Muscle layer of duodenum (tissue), 2 donors: Measurements from ENCODE around the gene C1QTNF9B.

Experiments
- H3K27ac ChIP-seq: one replicate; pipeline ENCODE4 v1.7.0; 2013; ENCODE audit warnings: mild to moderate bottlenecking, low read length
- H3K27me3 ChIP-seq: one replicate; pipeline ENCODE4 v1.7.0; 2013; ENCODE audit warnings: low read depth, mild to moderate bottlenecking, control low read depth, low read length
- H3K36me3 ChIP-seq, 2 donors: one replicate each; pipeline ENCODE4 v1.7.0; 2013; ENCODE audit warnings: low read length in 2 of 2, control low read depth in 1 of 2, mild to moderate bottlenecking in 1 of 2; ENCODE audit not compliant: insufficient read depth in 2 of 2, control insufficient read depth in 1 of 2
- H3K4me1 ChIP-seq, 2 donors: one replicate each; pipeline ENCODE4 v1.7.0; 2013; ENCODE audit warnings: low read length in 2 of 2, mild to moderate bottlenecking in 2 of 2, control low read depth in 1 of 2, moderate library complexity in 1 of 2; ENCODE audit not compliant: insufficient read depth in 2 of 2, control insufficient read depth in 1 of 2
- H3K4me3 ChIP-seq, 2 donors: one replicate each; pipeline ENCODE4 v1.7.0; 2013; ENCODE audit warnings: low read length in 2 of 2, low read depth in 1 of 2, mild to moderate bottlenecking in 1 of 2
- H3K9me3 ChIP-seq, 2 donors: one replicate each; pipeline ENCODE4 v1.7.0; 2013; ENCODE audit warnings: low read length in 2 of 2, control low read depth in 1 of 2, mild to moderate bottlenecking in 1 of 2; ENCODE audit not compliant: control insufficient read depth in 1 of 2
- donor health status: healthy.

The C1QTNF9B gene

GRCh38 chr13:23855360-23855759 lies 41.9 kb downstream of the C1QTNF9B start:
- H3K36me3 ChIP-seq = peaks cover 0 to 16% of the 10 kb centered on the region in 2 donors
- H3K4me1 ChIP-seq = no peaks in the 10 kb centered on the region
- no peaks in the 10 kb centered on the region for H3K27me3 ChIP-seq
- no peak overlapping the region for H3K27ac ChIP-seq
- H3K9me3 ChIP-seq = no peaks in the 10 kb centered on the region
- H3K4me3 ChIP-seq = no peak overlapping the region

- Histone ChIP-seq H3K9me3 (no peaks in the 10 kb centered on the region), H3K27me3 (no peaks in the 10 kb centered on the region), H3K4me1 (peaks cover 0 to 4% of the 10 kb centered on the region in 2 donors), H3K36me3 (peaks cover 0 to 9% of the 10 kb centered on the region in 2 donors), H3K27ac (no peak overlapping the region), H3K4me3 (no peak overlapping the region)
These were observed 45.0 kb downstream of the C1QTNF9B start for GRCh38 chr13:23852351-23852750.

GRCh38 chr13:23851106-23851505 lies 46.2 kb downstream of the C1QTNF9B start:
- H3K9me3 ChIP-seq = no peaks in the 10 kb centered on the region
- no peak overlapping the region for H3K4me3 ChIP-seq
- peaks cover 0 to 4% of the 10 kb centered on the region in 2 donors for H3K4me1 ChIP-seq
- peaks cover 0 to 4% of the 10 kb centered on the region in 2 donors for H3K36me3 ChIP-seq
- no peak overlapping the region for H3K27ac ChIP-seq
- H3K27me3 ChIP-seq = no peaks in the 10 kb centered on the region

- Histone ChIP-seq H3K27ac (no peak overlapping the region), H3K4me1 (peaks cover 0 to 4% of the 10 kb centered on the region in 2 donors), H3K36me3 (no peaks in the 10 kb centered on the region), H3K27me3 (no peaks in the 10 kb centered on the region), H3K9me3 (no peaks in the 10 kb centered on the region), H3K4me3 (no peak overlapping the region)
These were observed 47.2 kb downstream of the C1QTNF9B start for GRCh38 chr13:23850134-23850533.

- Histone ChIP-seq H3K27me3 (no peaks in the 10 kb centered on the region), H3K4me3 (no peak overlapping the region), H3K9me3 (no peaks in the 10 kb centered on the region), H3K36me3 (no peaks in the 10 kb centered on the region), H3K4me1 (peaks cover 0 to 4% of the 10 kb centered on the region in 2 donors), H3K27ac (no peak overlapping the region)
These were observed 47.6 kb downstream of the C1QTNF9B start for GRCh38 chr13:23849670-23850069.

- Histone ChIP-seq H3K4me3 (no peak overlapping the region), H3K27ac (no peak overlapping the region), H3K36me3 (no peaks in the 10 kb centered on the region)
These were observed 48.6 kb downstream of the C1QTNF9B start for GRCh38 chr13:23848646-23849141.

GRCh38 chr13:23848019-23848418 lies 49.3 kb downstream of the C1QTNF9B start:
- no peak overlapping the region for H3K4me3 ChIP-seq
- no peaks in the 10 kb centered on the region for H3K9me3 ChIP-seq
- no peak overlapping the region for H3K27ac ChIP-seq
- H3K4me1 ChIP-seq = peaks cover 0 to 4% of the 10 kb centered on the region in 2 donors
- no peaks in the 10 kb centered on the region for H3K27me3 ChIP-seq
- H3K36me3 ChIP-seq = no peaks in the 10 kb centered on the region

More at GRCh38 chr13:23848646-23849141, 48.6 kb downstream of the C1QTNF9B start:
- no peaks in the 10 kb centered on the region for H3K27me3 ChIP-seq
- H3K9me3 ChIP-seq = no peaks in the 10 kb centered on the region
- peaks cover 0 to 4% of the 10 kb centered on the region in 2 donors for H3K4me1 ChIP-seq

GRCh38 chr13:23847497-23847896 lies 49.8 kb downstream of the C1QTNF9B start:
- Histone ChIP-seq H3K4me1 (peaks cover 0 to 4% of the 10 kb centered on the region in 2 donors), H3K27ac (no peak overlapping the region), H3K4me3 (no peak overlapping the region), H3K9me3 (no peaks in the 10 kb centered on the region), H3K36me3 (peaks cover 0 to under 1% of the 10 kb centered on the region in 2 donors), H3K27me3 (no peaks in the 10 kb centered on the region)

GRCh38 chr13:23845105-23845725 lies 52.1 kb downstream of the C1QTNF9B start:
- Histone ChIP-seq H3K9me3 (no peaks in the 10 kb centered on the region), H3K27ac (no peak overlapping the region), H3K4me3 (no peak overlapping the region), H3K36me3 (peaks cover 4 to 14% of the 10 kb centered on the region in 2 donors), H3K4me1 (peaks cover 0 to 4% of the 10 kb centered on the region in 2 donors), H3K27me3 (no peaks in the 10 kb centered on the region)

- Histone ChIP-seq H3K36me3 (peaks cover 4 to 19% of the 10 kb centered on the region in 2 donors), H3K27ac (no peak overlapping the region), H3K4me1 (peaks cover 0 to 4% of the 10 kb centered on the region in 2 donors), H3K4me3 (no peak overlapping the region), H3K27me3 (no peaks in the 10 kb centered on the region), H3K9me3 (no peaks in the 10 kb centered on the region)
These were observed 53.2 kb downstream of the C1QTNF9B start for GRCh38 chr13:23844132-23844531.

GRCh38 chr13:23843436-23843835 lies 53.9 kb downstream of the C1QTNF9B start:
- no peak overlapping the region for H3K4me3 ChIP-seq
- H3K9me3 ChIP-seq = no peaks in the 10 kb centered on the region
- peaks cover 0 to 4% of the 10 kb centered on the region in 2 donors for H3K4me1 ChIP-seq
- H3K36me3 ChIP-seq = peaks cover 4 to 19% of the 10 kb centered on the region in 2 donors
- H3K27ac ChIP-seq = no peak overlapping the region
- H3K27me3 ChIP-seq = no peaks in the 10 kb centered on the region

GRCh38 chr13:23842406-23842805 lies 54.9 kb downstream of the C1QTNF9B start:
- Histone ChIP-seq H3K9me3 (no peaks in the 10 kb centered on the region), H3K27ac (no peak overlapping the region), H3K4me3 (no peak overlapping the region), H3K4me1 (no peaks in the 10 kb centered on the region), H3K27me3 (no peaks in the 10 kb centered on the region), H3K36me3 (peaks cover 4 to 20% of the 10 kb centered on the region in 2 donors)
